Measurements from ENCODE around the gene NHLRC4. TPM values are rescaled to one million over a fixed set of nuclear protein-coding genes. Genes with fewer than 3 reads are reported as not detected.

NHLRC4 gene
- total and polyA plus RNA-seq, 2 of the 13 experiments (the other 11 are each of a cell fraction or from before 2014, with no cell fraction given), result 0.40 to 0.59 TPM

- no peak for TF ChIP-seq ZBTB42 (CRISPR knock-in tag; IDR thresholded peaks at IDR 0.05)
- TF ChIP-seq ZBTB14 (CRISPR knock-in tag; IDR thresholded peaks at IDR 0.05), result no peak
- no peak for TF ChIP-seq GPN1 (CRISPR knock-in tag; IDR thresholded peaks at IDR 0.05; ENCODE audit: borderline replicate concordance)
- TF ChIP-seq CCAR2 (optimal IDR thresholded peaks at IDR 0.05; ENCODE audit: low read depth, low read length), result no peak
These were observed 18.5 kb downstream of the NHLRC4 start (continued) for GRCh38 chr16:585351-585750.

DNA sequence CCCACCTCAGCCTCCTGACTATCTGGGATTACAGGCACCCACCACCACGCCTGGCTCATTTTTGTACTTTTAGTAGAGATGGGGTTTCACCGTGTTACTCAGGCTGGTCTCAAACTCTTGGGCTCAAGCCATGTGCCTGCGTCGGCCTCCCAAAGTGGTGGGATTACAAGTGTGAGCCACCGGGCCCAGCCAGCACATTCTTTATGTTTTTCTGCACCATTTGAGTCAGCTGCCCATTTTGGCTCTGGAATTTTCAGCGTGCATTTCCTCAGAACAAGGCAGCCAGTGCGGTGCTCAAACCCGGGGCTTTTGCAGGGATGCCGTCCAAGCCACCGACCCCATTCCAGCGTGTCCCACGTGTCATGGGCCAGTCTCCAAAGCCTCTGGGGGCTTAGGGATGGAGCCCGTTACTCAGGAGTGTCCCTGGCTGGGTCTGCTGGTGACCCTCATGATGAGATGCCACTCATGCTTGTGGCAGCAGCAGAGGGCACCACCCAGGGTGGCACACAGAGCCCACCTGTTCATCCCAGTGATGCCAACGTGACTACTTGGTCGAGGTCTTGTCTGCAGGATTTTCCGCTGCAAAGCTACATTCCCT, 19.3 kb downstream of the NHLRC4 start:
- BruUV-seq (replicated peaks), result no TSS peak
- 40% methylated on average over 11 of the region's 16 CpGs for WGBS (ENCODE audit: low lambda C conversion rate)
- peaks cover 20% of the 10 kb centered on the region for H3K79me2 ChIP-seq (ENCODE audit: insufficient read depth, low read length)
- no peaks in the 10 kb centered on the region for H3K36me3 ChIP-seq (replicated peaks in 1 of 2; ENCODE audit: control insufficient read depth in 1 of 2, insufficient read depth in 2 of 2, low read length in 2 of 2)
- in situ Hi-C loops (cut with HindIII; ENCODE audit: extremely low pct_ligation_motif_present, low pct_unique_long_range_greater_than_20kb), result no loop called here
- H3K9ac ChIP-seq (ENCODE audit: insufficient read depth, low read depth, low read length), result no peak overlapping the region
- CTCF ChIA-PET (ENCODE audit: low intra/inter-chr PET ratio, low total read pairs), result interaction anchor here (1.2 kb wide), 1 partner anchor 195 kb away, joined by 3 read pairs; no protein-coding TSS in a partner anchor
- H3K4me1 ChIP-seq (ENCODE audit: insufficient read depth, low read length), result peaks cover 39% of the 10 kb centered on the region
- H4K20me1 ChIP-seq (ENCODE audit: insufficient read depth, low read length), result peaks cover 12% of the 10 kb centered on the region; the same call in 1 of the 2 replicates
- H3K4me3 ChIP-seq (replicated peaks in 1 of 3; ENCODE audit: insufficient read depth in 1 of 3, low read depth in 2 of 3, low read length in 3 of 3), result no peak overlapping the region
- no peak for DNase-seq (ENCODE audit: low spot score)
- H3K9me3 ChIP-seq (ENCODE audit: low read length), result no peaks in the 10 kb centered on the region
- no peak for ATAC-seq
- H3K27ac ChIP-seq (ENCODE audit: extremely low read length, insufficient read depth, low read length), result no peak overlapping the region
- no peak overlapping the region for H2AFZ ChIP-seq (ENCODE audit: low read length)
- no peaks in the 10 kb centered on the region for H3K27me3 ChIP-seq (ENCODE audit: control insufficient read depth in 1 of 2, insufficient read depth in 2 of 2, low read length in 2 of 2)
- H3K4me2 ChIP-seq (ENCODE audit: low read depth, low read length), result no peak overlapping the region
- no peak for FAIRE-seq
- POLR2A ChIA-PET, result interaction anchor here (1.2 to 1.5 kb wide), 2 partner anchors 9 to 52 kb away, joined by 3 to 5 read pairs; no protein-coding TSS in a partner anchor
- intact Hi-C loops (cut with micrococcal nuclease; ENCODE audit: unreplicated experiment), result loop anchor here (10.0 kb wide), 1 partner anchor 59 kb away; the partner anchor contains the start of genes MCRIP2 and WDR90
- no peak for TF ChIP-seq SSRP1 (CRISPR knock-in tag; IDR thresholded peaks at IDR 0.05)
- TF ChIP-seq ZNF556 (CRISPR knock-in tag; IDR thresholded peaks at IDR 0.05; ENCODE audit: borderline replicate concordance), result no peak
- no peak for TF ChIP-seq RERE (CRISPR knock-in tag; IDR thresholded peaks at IDR 0.05; ENCODE audit: low read depth)
- TF ChIP-seq RARA (CRISPR knock-in tag; IDR thresholded peaks at IDR 0.05), result no peak
- TF ChIP-seq GPN1 (CRISPR knock-in tag; IDR thresholded peaks at IDR 0.05; ENCODE audit: borderline replicate concordance), result no peak
- peak; percentile 75; the same call in 1 of the 2 replicates for TF ChIP-seq AKAP8 (CRISPR knock-in tag; IDR thresholded peaks at IDR 0.05)
- no peak for TF ChIP-seq EED (CRISPR knock-in tag; IDR thresholded peaks at IDR 0.05)
- TF ChIP-seq NR2F2 (IDR thresholded peaks at IDR 0.05; ENCODE audit: borderline replicate concordance, low read depth), result no peak
- no peak for TF ChIP-seq ETV6 (CRISPR knock-in tag; conservative IDR thresholded peaks at IDR 0.05)
- TF ChIP-seq NR2F6 (IDR thresholded peaks at IDR 0.05), result no peak
- TF ChIP-seq NR2F6 (CRISPR knock-in tag; IDR thresholded peaks at IDR 0.05), result no peak
- TF ChIP-seq JUND (CRISPR knock-in tag; IDR thresholded peaks at IDR 0.05), result no peak
- TF ChIP-seq ZNF343 (CRISPR knock-in tag; IDR thresholded peaks at IDR 0.05), result no peak
- no peak for TF ChIP-seq PAWR (CRISPR knock-in tag; IDR thresholded peaks at IDR 0.05; ENCODE audit: borderline replicate concordance)
